H1 (cell line): ENCODE measurements around the gene CYP1A1. TPM values are rescaled to one million over a fixed set of nuclear protein-coding genes. Genes with fewer than 3 reads are reported as not detected.

Experiments used
- BCL11A ChIP-seq, 2 experiments: IDR thresholded peaks; one replicate each; pipeline ENCODE4 v1.6.1; 2011; ENCODE audit warnings: low read depth in 2 of 2, low read length in 2 of 2, mild to moderate bottlenecking in 2 of 2
- FOSL1 ChIP-seq: IDR thresholded peaks from 2 replicates; pipeline ENCODE4 v1.6.1; 2011; ENCODE audit warnings: mild to moderate bottlenecking, low read depth, low read length, moderate library complexity; ENCODE audit not compliant: insufficient read depth
- TAF1 ChIP-seq: IDR thresholded peaks from 2 replicates; pipeline ENCODE4 v1.6.1; 2011; ENCODE audit warnings: mild to moderate bottlenecking, low read depth, low read length
- TBP ChIP-seq: IDR thresholded peaks from 2 replicates; pipeline ENCODE4 v1.6.1; 2011; ENCODE audit warnings: low read depth, low read length, improper control_type of control experiment
- polyA plus RNA-seq, 7 experiments: library from polyadenylated mRNA; depleted of rRNA in 3 of 7; stranded (reverse) in 5 of 7; unstranded in 2 of 7; fragments of >200 nt in 5 of 7; fragments of 200-250 nt in 2 of 7; gene quantifications; 1 replicate in 5 of 7; 2 replicates in 1 of 7; 4 replicates in 1 of 7; pipeline versions ENCODE4 v1.2.1 to v1.2.3, GENCODE V29; 2011 to 2013; ENCODE audit warnings: missing spikeins in 2 of 7, mixed read lengths in 2 of 7
- total RNA-seq: library from RNA; stranded (reverse); fragmentation: NEBNext Ultra II Directional; extraction: Animal tissue kit (Norgen Biotek cat#: 25700); gene quantifications from 2 replicates; pipeline ENCODE4 v1.2.1, GENCODE V29; 2021

CYP1A1 gene
- total and polyA plus RNA-seq, 2 of the 8 experiments (the other 6 are each of a cell fraction or from before 2014, with no cell fraction given): 0.32 to 0.35 TPM

- TF ChIP-seq FOSL1: no peak
- TF ChIP-seq TBP: no peak
- no peak for TF ChIP-seq TAF1
- no peak for TF ChIP-seq BCL11A (IDR thresholded peaks at IDR 0.05; ENCODE audit: low read depth in 2 of 2, low read length in 2 of 2)
Observed at GRCh38 chr15:74727727-74728126, 2.4 kb upstream of the CYP1A1 start (continued).
